Activated B cell treated with CpG ODN at 0.5 μM for 24 hours (primary cell): ENCODE results near the gene MMP15. TPM values are rescaled to one million over a fixed set of nuclear protein-coding genes. Genes with fewer than 3 reads are reported as not detected.

Source experiments
- ATAC-seq: fragments of 200-7000 bp; cut with Tn5 transposase; one replicate; pipeline ENCODE4 v1.10.0; 2021; ENCODE audit warnings: low read depth, mild to moderate bottlenecking, moderate library complexity
- CTCF ChIA-PET: fragments of 350-600 bp; sonication (Branson Sonifier 250); formaldehyde crosslinking; loops from one replicate; lab custom pipeline; 2021; ENCODE audit warnings: antibody characterized with exemption; lab: Charles Lee
- POLR2A ChIA-PET: fragments of 350-600 bp; sonication (Branson Sonifier 250); formaldehyde crosslinking; loops from one replicate; lab custom pipeline; 2021; ENCODE audit warnings: antibody characterized with exemption; lab: Charles Lee
- DNase-seq: peaks from one replicate; pipeline ENCODE4 v3.0.0; 2022
- H3K27ac Mint-ChIP-seq: one replicate; pipeline ENCODE4 v1.8.0; 2020; ENCODE audit warnings: mixed read lengths
- H3K27me3 Mint-ChIP-seq: one replicate; pipeline ENCODE4 v1.8.0; 2021; ENCODE audit warnings: mixed read lengths
- H3K36me3 Mint-ChIP-seq: one replicate; pipeline ENCODE4 v1.8.0; 2021; ENCODE audit warnings: low read depth, mixed read lengths
- H3K4me1 Mint-ChIP-seq: one replicate; pipeline ENCODE4 v1.8.0; 2021; ENCODE audit warnings: mixed read lengths
- H3K4me3 Mint-ChIP-seq: one replicate; pipeline ENCODE4 v1.8.0; 2020; ENCODE audit warnings: mild to moderate bottlenecking, mixed read lengths
- H3K9me3 Mint-ChIP-seq: one replicate; pipeline ENCODE4 v1.8.0; 2020; ENCODE audit warnings: mixed read lengths
- intact Hi-C: fragments of 100-400 bp; cut with micrococcal nuclease; formaldehyde crosslinking; loops from one replicate; pipeline ENCODE4 v1.15.1; 2024
- total RNA-seq: library from RNA; stranded (reverse); gene quantifications from 2 replicates; pipeline ENCODE4 v1.2.3, GENCODE V29; 2022
- TF ChIP-seq, protein P1 (sequence below): fragments of 200-600 bp; IDR thresholded peaks from one replicate; pipeline ENCODE4 v1.8.0; 2022; ENCODE audit warnings: antibody characterized with exemption, mild to moderate bottlenecking

Gene MMP15
- total RNA-seq, 1 donor from 2014 or later = 0.60 TPM

DNA sequence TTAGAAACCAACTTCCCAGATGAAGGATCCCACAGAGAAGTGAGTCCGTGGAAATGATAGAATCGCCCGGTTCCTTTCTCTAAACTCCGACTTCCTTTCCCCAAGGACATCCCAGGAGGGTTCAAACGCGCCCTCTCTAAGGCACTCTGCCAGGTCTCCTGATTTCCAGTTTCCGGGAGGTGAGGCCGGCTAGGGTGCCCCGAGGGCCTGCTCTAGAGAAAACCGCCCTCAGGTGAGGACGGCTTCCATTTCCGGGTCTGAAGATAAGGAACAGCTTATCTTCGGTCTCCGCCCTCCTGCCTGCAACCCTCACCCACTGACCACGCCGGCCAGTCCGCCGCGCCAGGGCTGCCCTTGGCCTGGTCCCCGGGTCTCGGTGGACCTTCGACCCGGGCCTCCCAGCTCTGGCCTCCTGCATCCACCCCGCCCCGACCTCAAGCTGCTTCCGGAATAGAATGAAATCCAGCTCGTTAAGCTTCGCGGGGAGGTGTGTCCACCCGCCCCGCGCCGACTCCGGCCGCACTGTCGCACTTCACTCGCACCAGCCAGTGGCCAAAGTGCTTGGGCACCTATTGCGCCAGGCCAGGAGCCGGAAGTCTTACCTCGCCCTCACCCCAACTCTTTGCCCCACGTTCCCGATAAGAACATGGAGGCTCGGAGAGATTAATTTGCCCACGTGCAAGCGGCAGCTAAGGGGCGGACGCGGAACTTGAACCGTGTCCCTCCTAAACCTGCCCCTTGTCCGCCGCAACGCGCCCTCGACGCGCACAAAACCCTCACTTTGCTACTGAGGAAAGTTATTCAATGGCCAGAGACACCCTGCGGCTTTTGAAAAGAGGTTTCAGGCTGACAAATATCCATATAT lies 836 bp upstream of the MMP15 start:
- TF ChIP-seq, protein P1, sequence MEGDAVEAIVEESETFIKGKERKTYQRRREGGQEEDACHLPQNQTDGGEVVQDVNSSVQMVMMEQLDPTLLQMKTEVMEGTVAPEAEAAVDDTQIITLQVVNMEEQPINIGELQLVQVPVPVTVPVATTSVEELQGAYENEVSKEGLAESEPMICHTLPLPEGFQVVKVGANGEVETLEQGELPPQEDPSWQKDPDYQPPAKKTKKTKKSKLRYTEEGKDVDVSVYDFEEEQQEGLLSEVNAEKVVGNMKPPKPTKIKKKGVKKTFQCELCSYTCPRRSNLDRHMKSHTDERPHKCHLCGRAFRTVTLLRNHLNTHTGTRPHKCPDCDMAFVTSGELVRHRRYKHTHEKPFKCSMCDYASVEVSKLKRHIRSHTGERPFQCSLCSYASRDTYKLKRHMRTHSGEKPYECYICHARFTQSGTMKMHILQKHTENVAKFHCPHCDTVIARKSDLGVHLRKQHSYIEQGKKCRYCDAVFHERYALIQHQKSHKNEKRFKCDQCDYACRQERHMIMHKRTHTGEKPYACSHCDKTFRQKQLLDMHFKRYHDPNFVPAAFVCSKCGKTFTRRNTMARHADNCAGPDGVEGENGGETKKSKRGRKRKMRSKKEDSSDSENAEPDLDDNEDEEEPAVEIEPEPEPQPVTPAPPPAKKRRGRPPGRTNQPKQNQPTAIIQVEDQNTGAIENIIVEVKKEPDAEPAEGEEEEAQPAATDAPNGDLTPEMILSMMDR = no peak
- CTCF ChIA-PET = no interaction called here
- Mint-ChIP-seq H3K4me1 (peaks cover 12% of the 10 kb centered on the region), H3K4me3 (peak overlapping the region; percentile 84), H3K27me3 (peaks cover 19% of the 10 kb centered on the region), H3K9me3 (no peaks in the 10 kb centered on the region), H3K36me3 (peaks cover 4% of the 10 kb centered on the region), H3K27ac (peak overlapping the region; percentile 36)
- DNase-seq (no peak), ATAC-seq (peak; percentile 9)
- POLR2A ChIA-PET = interaction anchor here (0.6 to 1.1 kb wide), 4 partner anchors 103 to 685 kb away, joined by 3 to 9 read pairs (median 4); partner anchors contain the start of gene CFAP20
- intact Hi-C loops = loop anchor here (1.0 to 10.0 kb wide), 4 partner anchors 105 to 733 kb away; partner anchors contain the start of genes CFAP20, CSNK2A2 and GINS3

DNA sequence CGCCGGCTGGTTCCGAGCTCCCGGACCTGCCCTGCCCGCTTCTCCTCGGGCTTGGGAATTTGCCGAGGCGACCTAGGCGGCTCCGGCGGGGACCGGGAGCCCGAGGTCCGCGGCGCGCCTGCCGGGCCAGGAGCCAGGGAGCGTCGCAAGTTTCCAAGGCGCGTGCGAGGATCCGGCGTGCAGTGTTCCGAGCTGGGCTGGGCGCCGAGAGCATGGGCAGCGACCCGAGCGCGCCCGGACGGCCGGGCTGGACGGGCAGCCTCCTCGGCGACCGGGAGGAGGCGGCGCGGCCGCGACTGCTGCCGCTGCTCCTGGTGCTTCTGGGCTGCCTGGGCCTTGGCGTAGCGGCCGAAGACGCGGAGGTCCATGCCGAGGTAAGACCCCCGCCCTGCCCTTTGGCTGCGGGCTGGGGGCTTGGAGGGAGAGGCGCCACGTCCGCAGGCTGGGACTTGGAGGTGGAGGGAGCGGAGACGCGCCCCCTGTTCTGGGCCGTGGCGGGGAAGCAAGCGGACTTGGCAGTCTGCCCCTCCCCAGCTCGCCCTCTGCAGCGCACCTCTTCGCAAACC lies 668 bp downstream of the MMP15 start:
- DNase-seq = peak; percentile 24
- Mint-ChIP-seq H3K36me3 (no peaks in the 10 kb centered on the region), H3K27me3 (peaks cover 26% of the 10 kb centered on the region), H3K4me3 (peak overlapping the region; percentile 57), H3K4me1 (peaks cover 7% of the 10 kb centered on the region), H3K27ac (no peak overlapping the region), H3K9me3 (no peaks in the 10 kb centered on the region)
- POLR2A ChIA-PET = no interaction called here
- CTCF ChIA-PET = no interaction called here
- ATAC-seq = peak; percentile 6
- TF ChIP-seq, protein P1 = no peak
- intact Hi-C loops = loop anchor here (5.0 to 10.0 kb wide), 2 partner anchors 169 to 366 kb away; partner anchors contain the start of genes CSNK2A2 and GINS3

DNA sequence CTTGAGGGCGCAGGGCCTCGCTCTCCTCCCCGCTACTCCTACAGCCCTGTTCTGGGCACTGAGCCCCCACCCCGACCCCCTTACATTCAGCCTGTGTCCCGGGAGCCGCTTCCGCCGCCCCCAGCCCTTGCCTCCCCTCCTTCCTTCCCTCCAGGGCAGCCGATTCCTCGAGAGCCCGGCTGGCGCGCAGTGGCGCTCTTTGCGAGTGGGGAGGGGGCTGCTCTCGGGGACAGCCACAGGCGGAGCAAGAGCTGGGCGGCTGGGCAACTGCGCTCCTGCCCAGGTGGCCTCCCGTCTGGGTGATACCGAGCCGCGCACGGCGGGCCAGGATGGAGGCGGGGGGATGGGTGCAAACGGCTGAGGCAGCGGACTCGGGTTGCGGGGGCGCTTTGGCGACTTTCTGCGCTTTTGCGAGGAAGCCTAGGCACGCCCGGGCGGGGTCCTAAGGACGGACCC lies 1.2 kb downstream of the MMP15 start:
- ChIA-PET CTCF (no interaction called here), POLR2A (no interaction called here)
- peaks cover 7% of the 10 kb centered on the region for H3K4me1 Mint-ChIP-seq
- no peaks in the 10 kb centered on the region for H3K9me3 Mint-ChIP-seq
- TF ChIP-seq, protein P1 = no peak
- H3K4me3 Mint-ChIP-seq = peak overlapping the region; percentile 57
- H3K36me3 Mint-ChIP-seq = no peaks in the 10 kb centered on the region
- ATAC-seq (no peak), DNase-seq (no peak)
- peaks cover 26% of the 10 kb centered on the region for H3K27me3 Mint-ChIP-seq
- no peak overlapping the region for H3K27ac Mint-ChIP-seq
- intact Hi-C loops = loop anchor here (5.0 to 10.0 kb wide), 2 partner anchors 168 to 366 kb away; partner anchors contain the start of genes CSNK2A2 and GINS3

DNA sequence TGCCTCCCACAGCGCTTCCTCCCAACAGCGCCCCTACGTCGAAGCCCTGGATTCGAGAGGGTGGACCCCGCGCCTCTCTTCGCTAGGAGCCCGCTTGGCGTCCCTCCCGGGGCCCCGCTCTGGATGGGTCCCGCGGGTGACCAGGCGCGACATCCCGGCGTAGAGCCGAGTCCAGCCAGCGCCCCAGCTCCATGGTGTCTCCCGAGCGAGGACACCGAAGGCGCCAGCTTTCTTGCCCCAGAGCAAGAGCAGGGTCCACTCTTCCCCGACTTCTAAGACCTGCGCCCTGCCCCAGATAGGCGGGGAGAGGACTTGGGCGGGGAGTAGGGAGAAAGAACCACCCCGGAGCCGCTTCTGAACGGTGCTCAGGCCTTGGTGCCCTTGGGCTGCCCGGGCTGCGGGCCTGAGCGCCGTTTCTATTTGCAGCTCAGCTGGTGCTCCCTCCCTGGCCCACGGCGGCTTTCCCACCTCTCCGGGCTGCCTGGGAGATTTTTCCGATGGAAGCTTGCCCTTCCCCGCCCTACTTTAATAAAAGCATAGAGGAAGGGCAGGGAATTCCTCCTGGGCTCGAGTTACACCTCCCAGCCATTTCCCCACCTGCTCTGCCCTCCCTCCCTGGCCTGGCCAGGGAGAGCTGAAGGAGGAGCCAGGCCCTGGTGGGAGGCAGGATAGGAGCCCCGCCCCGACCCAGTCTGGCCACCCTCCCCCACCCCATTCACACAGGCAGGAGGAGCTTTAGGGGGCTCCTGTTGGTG lies 1.8 kb downstream of the MMP15 start:
- Mint-ChIP-seq H3K9me3 (no peaks in the 10 kb centered on the region), H3K4me1 (peaks cover 7% of the 10 kb centered on the region), H3K27ac (no peak overlapping the region), H3K4me3 (no peak overlapping the region), H3K36me3 (no peaks in the 10 kb centered on the region), H3K27me3 (peaks cover 26% of the 10 kb centered on the region)
- CTCF ChIA-PET = no interaction called here
- DNase-seq (no peak), ATAC-seq (no peak)
- POLR2A ChIA-PET = no interaction called here
- TF ChIP-seq, protein P1 = no peak
- intact Hi-C loops = loop anchor here (5.0 to 10.0 kb wide), 2 partner anchors 167 to 365 kb away; partner anchors contain the start of genes CSNK2A2 and GINS3
